Measurements from ENCODE around the gene GPAM.
A peak's percentile ranks its signal among the peaks of the same experiment; 100 is the strongest.
"Not testable (repeated sequence)": the region's sequence is repeated elsewhere in the genome, so short reads cannot be mapped to it uniquely, and the experiment has no call there.

The GPAM gene

DNA sequence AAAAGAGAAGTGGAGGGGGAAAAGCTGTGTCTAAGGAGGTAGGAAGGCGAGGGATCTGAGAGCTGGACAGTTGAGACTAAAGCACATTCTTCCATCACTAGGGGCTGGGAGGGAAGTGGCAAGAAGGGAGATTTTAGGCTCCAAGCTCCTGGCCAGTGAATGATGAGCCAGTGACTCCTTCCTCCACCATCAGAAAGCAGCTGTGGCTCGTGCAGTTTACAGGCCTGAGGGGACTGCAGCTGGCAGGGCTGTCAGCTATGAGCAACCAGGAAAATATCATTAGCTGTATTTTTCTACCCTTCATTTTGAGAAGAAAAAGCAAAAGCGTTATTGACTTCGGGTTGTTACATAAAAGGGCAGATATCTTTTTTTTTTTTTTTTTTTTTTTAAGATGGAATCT, 60.7 kb downstream of the GPAM start:
- H3K36me3 ChIP-seq (ENCODE audit: control insufficient read depth in 1 of 2, insufficient read depth in 2 of 2, low read length in 2 of 2) = no peaks in the 10 kb centered on the region
- H3K14ac ChIP-seq (ENCODE audit: low read length) = no peak overlapping the region
- no peak overlapping the region for H3K4me3 ChIP-seq (ENCODE audit: low read depth, low read length)
- H2AFZ ChIP-seq (ENCODE audit: insufficient read depth, low read length, poor library complexity) = no peak overlapping the region
- no peaks in the 10 kb centered on the region for H3K4me1 ChIP-seq (ENCODE audit: control insufficient read depth in 1 of 2, insufficient read depth in 2 of 2, low read length in 2 of 2)
- no peak overlapping the region for H2BK12ac ChIP-seq (ENCODE audit: low read length)
- DNase-seq = peak; percentile 8 to 22
- no peak overlapping the region for H3K27ac ChIP-seq (ENCODE audit: low read depth, low read length)
- no peak overlapping the region for H3K4me2 ChIP-seq (ENCODE audit: low read length)
- no peaks in the 10 kb centered on the region for H3K79me2 ChIP-seq (ENCODE audit: control insufficient read depth, insufficient read depth, low read length, poor library complexity)
- H2BK5ac ChIP-seq (ENCODE audit: low read depth, low read length, poor library complexity) = no peak overlapping the region
- no peak overlapping the region for H3K4ac ChIP-seq (ENCODE audit: low read depth, low read length)
- H3K27me3 ChIP-seq (ENCODE audit: insufficient read depth, low read length) = no peaks in the 10 kb centered on the region
- no peak overlapping the region for H3K9ac ChIP-seq (ENCODE audit: low read length)
- H3K9me3 ChIP-seq (ENCODE audit: insufficient read depth, low read depth, low read length) = no peaks in the 10 kb centered on the region
- H3K18ac ChIP-seq (ENCODE audit: low read length) = no peak overlapping the region
- H2AK5ac ChIP-seq (ENCODE audit: low read length) = no peak overlapping the region
- no peak overlapping the region for H4K12ac ChIP-seq (ENCODE audit: low read depth, low read length)
- no peak overlapping the region for H4K8ac ChIP-seq (ENCODE audit: low read depth, low read length)
- H3K23ac ChIP-seq (ENCODE audit: low read length) = no peak overlapping the region
- no peak overlapping the region for H2BK120ac ChIP-seq (ENCODE audit: insufficient read depth, low read length, poor library complexity)
- WGBS (ENCODE audit: extremely low coverage, insufficient coverage, insufficient read length) = no CpG with 5 or more reads among the region's 4 CpGs
- H3K79me1 ChIP-seq (ENCODE audit: low read length) = no peaks in the 10 kb centered on the region
- H4K91ac ChIP-seq (ENCODE audit: low read depth, low read length) = no peak overlapping the region

GRCh38 chr10:112120491-112120890, 63.1 kb downstream of the GPAM start:
- Histone ChIP-seq H3K14ac (ENCODE audit: low read length) (no peak overlapping the region), H3K27ac (ENCODE audit: low read depth, low read length) (no peak overlapping the region), H3K4me3 (ENCODE audit: low read depth, low read length) (no peak overlapping the region), H3K18ac (ENCODE audit: low read length) (no peak overlapping the region), H3K9me3 (ENCODE audit: insufficient read depth, low read depth, low read length) (no peaks in the 10 kb centered on the region), H4K12ac (ENCODE audit: low read depth, low read length) (no peak overlapping the region), H2AFZ (ENCODE audit: insufficient read depth, low read length, poor library complexity) (no peak overlapping the region), H3K9ac (ENCODE audit: low read length) (no peak overlapping the region), H4K91ac (ENCODE audit: low read depth, low read length) (no peak overlapping the region), H2BK120ac (ENCODE audit: insufficient read depth, low read length, poor library complexity) (no peak overlapping the region), H4K8ac (ENCODE audit: low read depth, low read length) (no peak overlapping the region), H3K4me1 (ENCODE audit: control insufficient read depth in 1 of 2, insufficient read depth in 2 of 2, low read length in 2 of 2) (no peaks in the 10 kb centered on the region), H2BK5ac (ENCODE audit: low read depth, low read length, poor library complexity) (no peak overlapping the region), H2BK12ac (ENCODE audit: low read length) (no peak overlapping the region), H3K79me2 (ENCODE audit: control insufficient read depth, insufficient read depth, low read length, poor library complexity) (no peaks in the 10 kb centered on the region), H3K23ac (ENCODE audit: low read length) (no peak overlapping the region), H3K36me3 (ENCODE audit: control insufficient read depth in 1 of 2, insufficient read depth in 2 of 2, low read length in 2 of 2) (no peaks in the 10 kb centered on the region), H3K79me1 (ENCODE audit: low read length) (no peaks in the 10 kb centered on the region), H3K4ac (ENCODE audit: low read depth, low read length) (no peak overlapping the region), H3K4me2 (ENCODE audit: low read length) (no peak overlapping the region), H2AK5ac (ENCODE audit: low read length) (no peak overlapping the region), H3K27me3 (ENCODE audit: insufficient read depth, low read length) (no peaks in the 10 kb centered on the region)
- DNase-seq = peak; percentile 64 to 72
- no CpG with 5 or more reads among the region's 4 CpGs for WGBS (ENCODE audit: extremely low coverage, insufficient coverage, insufficient read length)

DNA sequence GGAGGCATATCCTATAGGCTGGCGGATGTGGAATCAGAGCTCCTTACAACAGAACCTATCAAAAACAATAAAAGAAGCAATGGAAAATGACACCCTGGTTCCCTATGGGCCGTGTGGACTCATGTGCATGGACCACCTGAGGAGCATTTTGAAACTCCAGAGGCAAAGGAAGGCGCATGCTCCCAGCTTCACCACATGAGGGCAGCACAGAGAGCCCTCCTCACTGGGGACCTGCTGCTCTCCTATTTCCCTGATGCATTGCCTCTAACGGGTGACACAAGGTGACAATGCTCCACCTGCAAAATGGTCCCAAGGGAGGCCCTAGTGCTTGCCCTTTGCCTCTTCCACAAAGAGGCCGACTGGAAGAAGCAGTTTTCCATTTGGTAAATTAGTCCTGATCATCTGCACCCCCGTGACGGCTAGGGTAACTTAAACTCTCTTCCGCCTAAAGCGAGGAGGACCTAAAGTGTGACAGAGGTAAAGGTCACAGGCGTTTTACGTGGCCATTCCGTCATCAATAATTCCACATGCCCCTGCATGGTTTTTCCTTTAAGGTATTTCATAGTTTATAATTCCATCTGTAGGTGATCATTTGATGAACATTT, 67.7 kb downstream of the GPAM start:
- WGBS (ENCODE audit: extremely low coverage, insufficient coverage, insufficient read length) = no CpG with 5 or more reads among the region's 12 CpGs
- H2BK120ac ChIP-seq (ENCODE audit: insufficient read depth, low read length, poor library complexity) = no peak overlapping the region
- DNase-seq = peak; percentile 26 to 69
- no peak overlapping the region for H2AK5ac ChIP-seq (ENCODE audit: low read length)
- H2BK12ac ChIP-seq (ENCODE audit: low read length) = no peak overlapping the region
- H3K23ac ChIP-seq (ENCODE audit: low read length) = no peak overlapping the region
- H3K9me3 ChIP-seq (ENCODE audit: insufficient read depth, low read depth, low read length) = no peaks in the 10 kb centered on the region
- no peak overlapping the region for H3K14ac ChIP-seq (ENCODE audit: low read length)
- no peak overlapping the region for H3K4me2 ChIP-seq (ENCODE audit: low read length)
- no peak overlapping the region for H3K18ac ChIP-seq (ENCODE audit: low read length)
- H3K4me3 ChIP-seq (ENCODE audit: low read depth, low read length) = no peak overlapping the region
- H3K79me2 ChIP-seq (ENCODE audit: control insufficient read depth, insufficient read depth, low read length, poor library complexity) = no peaks in the 10 kb centered on the region
- H4K8ac ChIP-seq (ENCODE audit: low read depth, low read length) = no peak overlapping the region
- no peak overlapping the region for H2BK5ac ChIP-seq (ENCODE audit: low read depth, low read length, poor library complexity)
- no peak overlapping the region for H2AFZ ChIP-seq (ENCODE audit: insufficient read depth, low read length, poor library complexity)
- H3K4me1 ChIP-seq (ENCODE audit: control insufficient read depth in 1 of 2, insufficient read depth in 2 of 2, low read length in 2 of 2) = no peaks in the 10 kb centered on the region
- no peaks in the 10 kb centered on the region for H3K36me3 ChIP-seq (ENCODE audit: control insufficient read depth in 1 of 2, insufficient read depth in 2 of 2, low read length in 2 of 2)
- no peaks in the 10 kb centered on the region for H3K27me3 ChIP-seq (ENCODE audit: insufficient read depth, low read length)
- no peak overlapping the region for H3K4ac ChIP-seq (ENCODE audit: low read depth, low read length)
- H3K9ac ChIP-seq (ENCODE audit: low read length) = no peak overlapping the region
- no peak overlapping the region for H3K27ac ChIP-seq (ENCODE audit: low read depth, low read length)
- no peak overlapping the region for H4K12ac ChIP-seq (ENCODE audit: low read depth, low read length)
- no peak overlapping the region for H4K91ac ChIP-seq (ENCODE audit: low read depth, low read length)
- H3K79me1 ChIP-seq (ENCODE audit: low read length) = no peaks in the 10 kb centered on the region

DNA sequence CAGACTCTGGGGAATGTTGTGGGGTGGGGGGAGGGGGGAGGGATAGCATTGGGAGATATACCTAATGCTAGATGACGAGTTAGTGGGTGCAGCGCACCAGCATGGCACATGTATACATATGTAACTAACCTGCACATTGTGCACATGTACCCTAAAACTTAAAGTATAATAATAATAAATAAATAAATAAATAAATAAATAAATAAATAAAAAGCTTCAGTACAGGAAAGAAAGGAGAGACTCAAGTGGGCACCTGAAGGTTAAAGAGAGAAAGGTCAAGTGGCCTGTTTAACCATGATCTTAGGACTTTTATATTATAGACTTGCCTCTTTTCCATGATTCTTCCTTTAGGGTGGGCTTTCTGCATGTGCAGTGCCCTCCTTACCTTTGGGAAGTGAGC, 73.8 kb downstream of the GPAM start:
- H3K27ac ChIP-seq (ENCODE audit: low read depth, low read length); H3K4me1 ChIP-seq (ENCODE audit: control insufficient read depth in 1 of 2, insufficient read depth in 2 of 2, low read length in 2 of 2); H4K8ac ChIP-seq (ENCODE audit: low read depth, low read length); H2BK5ac ChIP-seq (ENCODE audit: low read depth, low read length, poor library complexity); H3K4ac ChIP-seq (ENCODE audit: low read depth, low read length); H3K9ac ChIP-seq (ENCODE audit: low read length); H3K9me3 ChIP-seq (ENCODE audit: insufficient read depth, low read depth, low read length); H3K79me1 ChIP-seq (ENCODE audit: low read length); H3K14ac ChIP-seq (ENCODE audit: low read length); H3K27me3 ChIP-seq (ENCODE audit: insufficient read depth, low read length); H3K4me3 ChIP-seq (ENCODE audit: low read depth, low read length); H2BK12ac ChIP-seq (ENCODE audit: low read length); H2AK5ac ChIP-seq (ENCODE audit: low read length); H4K12ac ChIP-seq (ENCODE audit: low read depth, low read length); DNase-seq; H3K18ac ChIP-seq (ENCODE audit: low read length); H2AFZ ChIP-seq (ENCODE audit: insufficient read depth, low read length, poor library complexity); H3K4me2 ChIP-seq (ENCODE audit: low read length); H4K91ac ChIP-seq (ENCODE audit: low read depth, low read length); H3K79me2 ChIP-seq (ENCODE audit: control insufficient read depth, insufficient read depth, low read length, poor library complexity); H3K36me3 ChIP-seq (ENCODE audit: control insufficient read depth in 1 of 2, insufficient read depth in 2 of 2, low read length in 2 of 2); H2BK120ac ChIP-seq (ENCODE audit: insufficient read depth, low read length, poor library complexity); H3K23ac ChIP-seq (ENCODE audit: low read length): not testable (repeated sequence)
- WGBS (ENCODE audit: extremely low coverage, insufficient coverage, insufficient read length) = no CpG with 5 or more reads among the region's 2 CpGs
